Spleen (tissue), 13 donors: Measurements from ENCODE around the gene HAUS3. TPM values are rescaled to one million over a fixed set of nuclear protein-coding genes. Genes with fewer than 3 reads are reported as not detected.

Experiments
- DNase-seq: peaks from one replicate; pipeline ENCODE4 v3.0.0-alpha.2; 2020
- H3K27ac ChIP-seq, 8 donors: fragments of 200-600 bp; sonication (generic) in 7 of 8; 1 replicate in 4 of 8; 2 replicates in 4 of 8; pipeline versions ENCODE4 v1.5.0 to v1.8.0; 2016 to 2021; ENCODE audit warnings: inconsistent platforms in 4 of 8, mild to moderate bottlenecking in 4 of 8, moderate library complexity in 1 of 8
- H3K27me3 ChIP-seq, 7 donors: fragments of 200-600 bp; sonication (generic) in 6 of 7; replicated peaks in 1 of 7; 1 replicate in 4 of 7; 2 replicates in 3 of 7; pipeline versions ENCODE4 v1.5.0 to v1.8.0; 2016 to 2021; ENCODE audit warnings: inconsistent platforms in 3 of 7, mild to moderate bottlenecking in 1 of 7
- H3K36me3 ChIP-seq, 6 donors: fragments of 200-600 bp; sonication (generic) in 5 of 6; 1 replicate in 4 of 6; 2 replicates in 2 of 6; pipeline versions ENCODE4 v1.5.0 to v1.8.0; 2016 to 2021; ENCODE audit warnings: inconsistent platforms in 2 of 6
- H3K4me1 ChIP-seq, 6 donors: fragments of 200-600 bp; sonication (generic) in 5 of 6; 1 replicate in 3 of 6; 2 replicates in 3 of 6; pipeline versions ENCODE4 v1.5.0 to v1.8.0; 2016 to 2021; ENCODE audit warnings: inconsistent platforms in 3 of 6
- H3K4me3 ChIP-seq, 8 donors: fragments of 200-600 bp; sonication (generic) in 7 of 8; 1 replicate in 4 of 8; 2 replicates in 4 of 8; pipeline versions ENCODE4 v1.5.0 to v1.8.0; 2016 to 2021; ENCODE audit warnings: inconsistent platforms in 4 of 8, mild to moderate bottlenecking in 4 of 8, moderate library complexity in 2 of 8
- H3K9me3 ChIP-seq, 8 donors: fragments of 200-600 bp; sonication (generic) in 7 of 8; 1 replicate in 4 of 8; 2 replicates in 4 of 8; pipeline versions ENCODE4 v1.5.0 to v1.8.0; 2016 to 2021; ENCODE audit warnings: inconsistent platforms in 4 of 8
- POLR2A ChIP-seq, 3 donors: fragments of 450-650 bp; IDR thresholded peaks; one replicate each; pipeline ENCODE4 v1.5.1; 2017; ENCODE audit warnings: antibody characterized with exemption in 3 of 3, mild to moderate bottlenecking in 1 of 3
- POLR2AphosphoS5 ChIP-seq, 3 donors: sonication (generic); formaldehyde crosslinking; IDR thresholded peaks; one replicate each; pipeline ENCODE4 v1.5.1; 2017; ENCODE audit warnings: antibody characterized with exemption in 3 of 3
- WGBS, 5 donors: extraction: QIAGEN DNeasy Blood & Tissue Kit in 3 of 5; methylation state at CpG; one replicate each; pipeline versions ENCODE4 v1.1.5 to v1.1.7; 2013 to 2018; 5-methylcytosine and 5-hydroxymethylcytosine counted together
- intact Hi-C: fragments of 100-400 bp; cut with DNase I; formaldehyde crosslinking; loops from one replicate; pipeline ENCODE4 v1.15.0; 2023; ENCODE audit warnings: low total_unique reads
- long read RNA-seq, 2 donors: transcript quantifications; one replicate each; lab custom pipeline, GENCODE V29; 2026
- polyA plus RNA-seq, 3 donors: library from polyadenylated mRNA; stranded (reverse); fragments of 200-250 nt; gene quantifications; one replicate each; pipeline ENCODE4 v1.2.1, GENCODE V29; 2013
- total RNA-seq, 7 donors: library from RNA; depleted of rRNA in 3 of 7; stranded (reverse); fragments of >200 nt in 3 of 7; fragmentation: NEBNext Ultra II Directional in 4 of 7; extraction: Animal tissue kit (Norgen Biotek cat#: 25700) in 4 of 7; gene quantifications; one replicate each; pipeline versions ENCODE4 v1.1.0 to v1.2.1, GENCODE V29; 2016 to 2021
- TF ChIP-seq, protein P1 (sequence below), 11 experiments: fragments of 200-600 bp in 7 of 11; fragments of 450-650 bp in 4 of 11; sonication (generic) in 4 of 11; IDR thresholded peaks in 8 of 11; conservative IDR thresholded peaks in 3 of 11; 1 replicate in 7 of 11; 2 replicates in 4 of 11; pipeline versions ENCODE4 v1.4.0 to v1.8.0; 2016 to 2021; ENCODE audit warnings: antibody characterized with exemption in 11 of 11, inconsistent platforms in 4 of 11, mild to moderate bottlenecking in 1 of 11
- donor health status: healthy with polysubstance abuse.
- donor health status: DM: no; HTN: no; CAD: no; lungs with moderate emphysema.
- donor health status: DM: no; HTN: no; CAD: no.
- donor health status: Bipolar disorder and iron deficiency.
- donor health status: healthy.
- donor health status: DM: no; HTN: no; CAD: no.
- donor health status: DM: yes; HTN: yes; CAD: no.

HAUS3 gene, protein sequence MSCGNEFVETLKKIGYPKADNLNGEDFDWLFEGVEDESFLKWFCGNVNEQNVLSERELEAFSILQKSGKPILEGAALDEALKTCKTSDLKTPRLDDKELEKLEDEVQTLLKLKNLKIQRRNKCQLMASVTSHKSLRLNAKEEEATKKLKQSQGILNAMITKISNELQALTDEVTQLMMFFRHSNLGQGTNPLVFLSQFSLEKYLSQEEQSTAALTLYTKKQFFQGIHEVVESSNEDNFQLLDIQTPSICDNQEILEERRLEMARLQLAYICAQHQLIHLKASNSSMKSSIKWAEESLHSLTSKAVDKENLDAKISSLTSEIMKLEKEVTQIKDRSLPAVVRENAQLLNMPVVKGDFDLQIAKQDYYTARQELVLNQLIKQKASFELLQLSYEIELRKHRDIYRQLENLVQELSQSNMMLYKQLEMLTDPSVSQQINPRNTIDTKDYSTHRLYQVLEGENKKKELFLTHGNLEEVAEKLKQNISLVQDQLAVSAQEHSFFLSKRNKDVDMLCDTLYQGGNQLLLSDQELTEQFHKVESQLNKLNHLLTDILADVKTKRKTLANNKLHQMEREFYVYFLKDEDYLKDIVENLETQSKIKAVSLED
- total RNA-seq, result 10 to 100 TPM; 16.2 to 22.4 (median 19.2) TPM
- 10 to 100 TPM; 10.3 to 15.0 (median 13.0) TPM for polyA plus RNA-seq
- long read RNA-seq, donor 1, result 0 reads
- long read RNA-seq, donor 2, partial matches to known transcripts, result 0 of 1 reads
- long read RNA-seq, donor 2, other reads (novel, unspliced or antisense), result 0 of 1 reads

DNA sequence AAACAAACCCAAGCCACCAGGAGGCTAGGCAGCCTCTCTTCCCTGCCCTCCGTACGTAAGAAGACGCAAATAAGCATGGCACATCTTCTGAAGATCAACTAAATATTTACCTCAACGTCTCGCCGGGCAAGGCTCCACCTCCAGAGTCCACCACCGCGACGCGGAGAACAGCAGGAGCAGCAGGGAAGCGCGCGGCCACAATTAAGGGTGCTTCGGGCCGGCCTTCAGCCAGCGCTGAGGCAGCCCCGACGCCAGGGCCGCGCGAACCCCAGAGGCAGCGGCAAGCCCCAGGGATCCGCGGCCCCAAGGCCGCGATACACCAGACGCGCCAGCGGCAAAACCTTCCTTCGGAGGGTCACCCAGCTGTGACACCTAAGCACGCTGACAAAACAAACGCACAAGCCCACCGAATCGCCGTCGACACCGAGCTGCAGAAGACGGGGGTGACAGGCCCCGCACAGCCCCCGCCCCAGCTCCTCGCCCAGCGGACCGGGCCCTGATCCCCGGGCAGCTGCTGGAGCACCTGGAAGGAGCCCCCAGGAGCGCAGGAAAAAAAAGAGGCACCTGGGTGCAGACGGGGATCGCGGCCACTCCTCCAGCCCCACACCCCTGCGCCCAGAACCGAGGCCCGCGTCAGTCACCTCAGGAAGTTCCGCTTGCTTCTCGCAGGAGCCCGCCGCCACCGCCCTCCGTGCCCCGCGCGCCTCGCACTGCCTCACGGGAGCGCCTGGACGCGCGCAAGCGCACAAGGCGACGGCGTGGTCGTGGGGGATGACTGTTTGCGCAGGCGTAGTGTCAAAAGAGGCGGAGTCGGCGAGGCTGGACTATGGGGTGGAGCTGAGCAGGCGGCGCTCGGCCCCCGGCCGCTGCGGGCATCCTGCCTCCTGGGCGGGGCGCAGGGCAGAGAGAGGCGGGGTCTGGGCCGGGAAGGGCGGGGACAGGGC is at the start of gene HAUS3, which contains the start of gene POLN:
Gene HAUS3, minus strand, starts transcription at position 712 of the 944 bp plus-strand sequence. CDS start 1,175 bp downstream, outside the sequence.
Gene POLN, minus strand, starts transcription at position 712 of the 944 bp plus-strand sequence. CDS start 12,890 bp downstream, outside the sequence.
- WGBS, 5 donors, result 0 to 1% (median 0%) methylated on average over 47 to 88 of the region's 88 CpGs
- intact Hi-C loops, result no loop called here
- Histone ChIP-seq H3K27me3 (no peaks in the 10 kb centered on the region), H3K36me3 (peaks cover 0 to 28% (median 0%) of the 10 kb centered on the region in 6 donors), H3K4me3 (peak within 1 kb of the TSS; percentile 67 to 96 (median 87)), H3K9me3 (no peaks in the 10 kb centered on the region), H3K27ac (peak within 1 kb of the TSS; percentile 73 to 94 (median 90)), H3K4me1 (peaks cover 42 to 94% (median 87%) of the 10 kb centered on the region in 6 donors)
- peak; percentile 100 for DNase-seq
- peak; percentile 98 to 99 (median 99) for TF ChIP-seq POLR2AphosphoS5 (IDR thresholded peaks at IDR 0.05)
- TF ChIP-seq POLR2A (IDR thresholded peaks at IDR 0.05), result peak; percentile 15 to 89 (median 16)
- TF ChIP-seq, protein P1, sequence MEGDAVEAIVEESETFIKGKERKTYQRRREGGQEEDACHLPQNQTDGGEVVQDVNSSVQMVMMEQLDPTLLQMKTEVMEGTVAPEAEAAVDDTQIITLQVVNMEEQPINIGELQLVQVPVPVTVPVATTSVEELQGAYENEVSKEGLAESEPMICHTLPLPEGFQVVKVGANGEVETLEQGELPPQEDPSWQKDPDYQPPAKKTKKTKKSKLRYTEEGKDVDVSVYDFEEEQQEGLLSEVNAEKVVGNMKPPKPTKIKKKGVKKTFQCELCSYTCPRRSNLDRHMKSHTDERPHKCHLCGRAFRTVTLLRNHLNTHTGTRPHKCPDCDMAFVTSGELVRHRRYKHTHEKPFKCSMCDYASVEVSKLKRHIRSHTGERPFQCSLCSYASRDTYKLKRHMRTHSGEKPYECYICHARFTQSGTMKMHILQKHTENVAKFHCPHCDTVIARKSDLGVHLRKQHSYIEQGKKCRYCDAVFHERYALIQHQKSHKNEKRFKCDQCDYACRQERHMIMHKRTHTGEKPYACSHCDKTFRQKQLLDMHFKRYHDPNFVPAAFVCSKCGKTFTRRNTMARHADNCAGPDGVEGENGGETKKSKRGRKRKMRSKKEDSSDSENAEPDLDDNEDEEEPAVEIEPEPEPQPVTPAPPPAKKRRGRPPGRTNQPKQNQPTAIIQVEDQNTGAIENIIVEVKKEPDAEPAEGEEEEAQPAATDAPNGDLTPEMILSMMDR (IDR thresholded peaks at IDR 0.05 in 8 of 11, conservative IDR thresholded peaks at IDR 0.05 in 3 of 11), result peak in 3 of 11 experiments; percentile 35 to 44 (median 37)

DNA sequence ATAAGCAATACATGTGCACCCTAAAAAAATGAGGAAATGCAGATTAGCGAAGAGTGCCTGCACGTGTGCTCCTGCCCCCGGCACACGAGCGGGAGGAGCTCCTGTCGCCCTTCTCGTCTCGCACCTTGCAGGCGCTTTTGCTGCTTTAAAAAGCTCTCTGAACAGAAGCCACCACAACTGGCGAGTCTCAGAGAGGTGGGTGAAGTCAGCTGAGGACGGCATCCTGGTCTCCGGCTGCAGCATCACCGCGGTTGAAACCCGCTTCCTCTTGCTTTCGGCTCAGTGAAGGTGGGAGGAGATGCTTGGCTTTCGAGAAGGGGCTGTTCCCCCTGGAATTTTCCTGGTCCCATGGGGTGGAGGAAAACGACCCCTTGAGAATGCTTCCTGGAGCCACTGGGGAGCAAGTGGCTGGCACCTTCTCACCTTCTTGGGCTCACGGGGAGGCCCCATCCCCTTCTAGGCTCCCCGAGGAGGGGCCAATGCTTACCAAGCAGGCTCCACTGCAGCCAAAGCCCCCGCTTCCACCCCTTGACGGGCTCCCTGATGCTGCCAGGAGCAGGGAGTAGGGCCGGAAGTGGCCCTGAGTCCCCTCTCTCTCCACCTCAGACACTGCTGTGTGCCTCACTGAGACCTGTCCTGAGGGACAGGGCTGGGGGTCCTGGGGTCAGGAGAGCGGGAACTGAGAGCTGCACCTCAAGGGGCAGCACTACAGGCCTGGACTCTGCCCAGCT is 49.2 kb upstream of the HAUS3 start:
- H3K9me3 ChIP-seq, result peaks cover 0 to 6% (median 0%) of the 10 kb centered on the region in 8 donors
- whole genome bisulfite sequencing, 5 donors, result 24 to 43% (median 29%) methylated on average over 18 to 24 of the region's 24 CpGs
- peak overlapping the region in 1 of 8 donors; percentile 32 for H3K4me3 ChIP-seq
- peak overlapping the region in 5 of 8 donors; percentile 10 to 68 (median 48) for H3K27ac ChIP-seq
- DNase-seq, result peak; percentile 89
- peak; percentile 63 to 70 (median 68) for TF ChIP-seq POLR2AphosphoS5 (IDR thresholded peaks at IDR 0.05)
- TF ChIP-seq, protein P1 (IDR thresholded peaks at IDR 0.05 in 8 of 11, conservative IDR thresholded peaks at IDR 0.05 in 3 of 11), result no peak
- TF ChIP-seq POLR2A (IDR thresholded peaks at IDR 0.05), result no peak
- no peaks in the 10 kb centered on the region for H3K27me3 ChIP-seq
- peaks cover 0 to 3% (median 0%) of the 10 kb centered on the region in 6 donors for H3K36me3 ChIP-seq
- H3K4me1 ChIP-seq, result peaks cover 8 to 37% (median 25%) of the 10 kb centered on the region in 6 donors
- intact Hi-C loops, result no loop called here

DNA sequence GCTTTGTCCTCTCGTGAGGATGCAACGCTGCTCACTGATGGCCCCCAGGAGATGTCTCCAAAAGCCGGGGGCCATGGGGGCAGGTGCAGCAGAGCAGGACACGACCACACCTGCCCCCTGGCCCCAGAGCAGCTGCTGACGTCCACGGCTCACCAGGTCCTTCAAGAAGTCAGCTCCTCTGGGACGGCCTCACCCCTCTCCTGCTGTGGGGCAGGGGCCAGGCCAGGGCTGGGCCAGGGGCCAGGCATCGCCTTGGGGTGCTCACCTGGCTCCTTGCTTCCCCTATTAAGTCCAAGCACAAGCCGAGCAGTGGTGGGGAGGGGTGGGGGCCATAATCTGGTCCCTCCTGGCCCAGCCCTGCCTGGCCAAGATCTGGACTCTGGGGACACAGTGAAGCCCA is 48.6 kb upstream of the HAUS3 start:
- peak overlapping the region in 5 of 8 donors; percentile 10 to 68 (median 48) for H3K27ac ChIP-seq
- H3K4me3 ChIP-seq, result peak overlapping the region in 1 of 8 donors; percentile 32
- intact Hi-C loops, result no loop called here
- 66 to 88% (median 77%) methylated on average over 1 to 9 of the region's 9 CpGs for WGBS, 5 donors
- no peaks in the 10 kb centered on the region for H3K27me3 ChIP-seq
- TF ChIP-seq POLR2A (IDR thresholded peaks at IDR 0.05), result no peak
- peaks cover 8 to 31% (median 24%) of the 10 kb centered on the region in 6 donors for H3K4me1 ChIP-seq
- H3K36me3 ChIP-seq, result peaks cover 0 to 3% (median 0%) of the 10 kb centered on the region in 6 donors
- H3K9me3 ChIP-seq, result peaks cover 0 to 6% (median 0%) of the 10 kb centered on the region in 8 donors
- peak; percentile 80 for DNase-seq
